Left cardiac atrium (tissue), 4 donors: Measurements from ENCODE around the gene TCAF1. TPM values are rescaled to one million over a fixed set of nuclear protein-coding genes. Genes with fewer than 3 reads are reported as not detected.
"Not testable (repeated sequence)": the region's sequence is repeated elsewhere in the genome, so short reads cannot be mapped to it uniquely, and the experiment has no call there.

ENCODE experiments used
- ATAC-seq, 2 donors: fragments of 200-7000 bp; cut with Tn5 transposase; one replicate each; pipeline ENCODE4 v1.9.1; 2020; ENCODE audit warnings: mild to moderate bottlenecking in 2 of 2, moderate library complexity in 2 of 2
- DNase-seq: peaks from one replicate; pipeline ENCODE4 v3.0.0-alpha.2; 2020
- intact Hi-C, 2 donors: fragments of 100-400 bp; cut with DNase I; formaldehyde crosslinking; loops; one replicate each; pipeline versions ENCODE4 v1.14.1 to v1.15.1; 2022 to 2023
- total RNA-seq, 2 donors: library from RNA; stranded (reverse); fragmentation: NEBNext Ultra II Directional; extraction: Animal tissue kit (Norgen Biotek cat#: 25700); gene quantifications; one replicate each; pipeline ENCODE4 v1.2.1, GENCODE V29; 2021
- donor health status: DM: no; HTN: yes; CAD: no.
- donor health status: DM: no; HTN: yes; CAD: no; lungs with severe emphysema.
- donor health status: DM: yes; HTN: yes; CAD: no.
- donor health status: Dilated cardiomyopathy.

The TCAF1 gene
- total RNA-seq, 2 donors from 2014 or later: 24.0 to 26.9 TPM

DNA sequence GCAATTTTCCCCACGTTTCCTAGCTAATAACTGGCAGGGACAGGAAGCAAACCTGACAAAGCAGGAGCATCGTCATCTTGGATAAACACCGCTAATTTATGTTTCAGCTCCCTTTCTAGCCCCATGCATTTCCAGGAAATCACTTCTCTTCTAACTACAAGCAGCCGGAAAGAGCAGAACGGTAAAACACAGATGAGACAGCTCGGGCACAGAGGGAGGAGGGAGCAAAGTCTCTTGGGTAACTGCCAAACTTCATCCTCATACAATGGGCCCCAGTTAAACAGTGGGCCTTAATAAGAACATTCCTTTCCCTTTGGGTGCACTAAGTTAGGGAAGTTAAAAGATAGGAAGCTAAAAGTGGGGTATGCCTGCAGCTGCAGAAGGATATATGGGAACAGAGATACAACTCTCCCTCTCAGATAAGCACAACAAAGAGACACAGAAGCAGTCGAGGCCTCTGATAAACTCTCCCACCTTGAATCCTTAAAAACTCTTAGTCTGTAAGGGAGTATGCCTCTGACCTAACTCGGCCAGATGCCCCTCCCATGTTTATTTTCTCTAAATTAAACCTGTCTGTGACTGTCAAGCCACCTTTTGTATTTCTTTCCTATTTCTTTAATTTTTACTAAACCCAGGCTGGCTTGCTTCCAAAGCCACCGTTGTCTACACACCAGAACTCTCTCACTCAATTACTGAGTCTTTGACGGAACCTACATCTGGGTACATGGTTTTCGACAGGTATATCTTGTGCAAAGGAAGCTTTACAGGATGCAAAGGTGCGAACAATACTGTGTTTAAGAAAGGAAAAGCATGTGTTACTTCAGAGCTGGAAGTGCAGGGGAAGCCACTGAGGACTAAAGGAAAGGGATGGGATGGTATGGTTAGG is 80.3 kb downstream of the TCAF1 start:
- intact Hi-C loops, DNase-seq, ATAC-seq: not testable (repeated sequence)

DNA sequence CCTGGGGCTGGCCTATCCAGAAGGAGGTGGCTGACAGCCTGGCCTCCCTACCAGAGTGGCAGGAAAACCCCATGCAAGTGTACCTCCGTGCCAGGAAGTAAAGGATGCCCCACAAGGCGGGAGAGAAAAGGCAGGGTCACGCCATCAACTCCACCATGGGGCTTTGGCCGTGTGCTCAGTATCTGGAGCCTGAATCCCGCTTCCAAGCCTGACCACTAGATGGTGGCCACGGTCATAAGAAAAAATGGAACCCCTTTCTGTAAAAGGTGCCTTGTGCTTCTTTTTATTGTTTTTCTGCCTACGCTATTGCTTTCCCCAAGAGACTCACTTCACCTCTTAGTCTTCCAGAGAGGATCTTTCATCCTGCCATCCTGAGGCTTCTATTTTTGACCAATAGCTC is 84.1 kb downstream of the TCAF1 start:
- peak; percentile 18 to 47 for ATAC-seq
- intact Hi-C loops, DNase-seq: not testable (repeated sequence)

DNA sequence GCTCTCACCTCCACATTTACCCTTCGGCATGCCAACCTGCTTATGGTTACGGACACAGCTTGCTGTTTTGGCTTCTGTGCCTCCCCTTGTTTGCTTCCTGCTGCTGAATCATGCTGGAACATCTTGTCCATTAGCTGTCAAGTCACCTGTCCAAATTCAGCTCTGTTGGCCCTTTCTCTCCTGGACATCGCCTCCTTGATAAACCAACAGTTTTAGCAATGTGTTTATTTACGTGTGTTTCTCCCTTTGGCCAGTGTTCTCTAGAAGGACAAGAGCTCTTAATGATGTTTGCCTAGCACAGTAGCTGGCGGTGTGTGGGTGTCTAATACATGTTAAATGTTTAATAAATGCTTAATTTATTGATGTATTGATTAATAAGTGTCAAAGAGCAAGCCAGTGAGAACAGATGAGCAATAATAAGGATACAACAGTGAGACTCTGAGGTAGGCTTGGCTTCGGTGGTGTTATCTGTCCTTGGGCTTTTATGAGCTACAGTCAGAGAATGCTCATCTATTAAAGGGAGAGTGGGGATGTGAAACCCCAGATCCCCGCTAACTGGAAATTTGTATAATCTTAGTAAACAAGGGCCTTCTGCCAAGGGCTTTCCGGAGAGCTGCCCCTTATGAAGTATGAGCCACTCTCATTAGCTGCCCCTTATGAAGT is 85.4 kb downstream of the TCAF1 start:
- intact Hi-C loops, ATAC-seq, DNase-seq: not testable (repeated sequence)

DNA sequence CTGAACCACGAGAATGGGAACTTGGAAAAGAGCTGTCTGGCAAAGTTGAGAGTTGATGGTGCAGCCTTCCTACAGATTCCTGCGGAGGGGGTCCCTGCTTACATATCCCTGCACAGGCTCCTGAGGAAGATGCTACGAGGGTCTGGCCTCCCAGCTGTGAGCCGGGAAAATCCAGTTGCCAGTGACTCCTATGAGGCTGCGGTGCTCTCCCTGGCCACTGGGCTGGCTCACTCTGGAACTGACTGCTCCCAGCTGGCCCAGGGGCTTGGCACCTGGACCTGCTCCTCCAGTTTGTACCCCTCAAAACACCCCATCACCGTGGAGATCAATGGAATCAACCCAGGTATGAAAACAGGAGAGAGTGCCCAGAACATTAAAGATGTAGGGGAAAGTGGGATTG is 91.3 kb downstream of the TCAF1 start:
- ATAC-seq, DNase-seq, intact Hi-C loops: not testable (repeated sequence)

DNA sequence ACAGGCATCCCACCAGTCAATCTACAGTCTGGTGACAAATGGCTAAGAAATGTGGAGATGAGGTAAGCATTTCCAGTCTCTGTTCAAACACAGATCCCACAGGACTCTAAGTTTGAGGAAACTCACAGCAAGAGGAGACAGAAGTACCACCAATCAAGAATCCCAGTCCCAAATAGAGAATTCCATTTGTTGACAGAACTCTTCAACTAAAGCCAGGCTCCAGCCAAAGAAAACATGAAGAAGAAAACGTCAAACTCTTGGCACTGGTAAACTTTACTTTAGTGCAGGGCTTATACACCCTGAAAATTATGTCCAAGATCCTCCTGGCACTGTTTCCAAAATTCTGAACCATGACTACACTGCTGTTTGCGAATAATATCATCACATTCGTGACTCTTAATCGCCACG is 95.3 kb downstream of the TCAF1 start:
- DNase-seq, intact Hi-C loops: not testable (repeated sequence)
- peak; percentile 94 to 99 for ATAC-seq

Other genes with a start within 250 kb of the TCAF1 start
- under 1 TPM; 0.12 to 0.21 TPM for gene CTAGE6, start 144.5 kb downstream of the TCAF1 start, total RNA-seq
- not detected for gene OR2F2, start 33.1 kb upstream of the TCAF1 start, total RNA-seq
- gene OR2F1, start 52.7 kb upstream of the TCAF1 start, total RNA-seq: not detected
- not detected for gene OR6B1, start 98.1 kb upstream of the TCAF1 start, total RNA-seq
- gene OR2A5, start 146.8 kb upstream of the TCAF1 start, total RNA-seq: not detected
- gene OR2A25, start 167.6 kb upstream of the TCAF1 start, total RNA-seq: not detected
- not detected for gene OR2A12, start 184.1 kb upstream of the TCAF1 start, total RNA-seq
- not detected for gene OR2A2, start 207.4 kb upstream of the TCAF1 start, total RNA-seq
- not detected for gene OR2A14, start 221.0 kb upstream of the TCAF1 start, total RNA-seq